GM12873 (cell line): ENCODE results near the gene TWSG1.

Experiments used
- TF ChIP-seq, protein P1 (sequence below): IDR thresholded peaks from 2 replicates; pipeline ENCODE4 v1.5.1; 2012; ENCODE audit warnings: low read depth, mild to moderate bottlenecking, moderate library complexity, low read length, control low read depth; ENCODE audit not compliant: insufficient read depth; ENCODE audit errors: missing control alignments

TWSG1 gene

DNA sequence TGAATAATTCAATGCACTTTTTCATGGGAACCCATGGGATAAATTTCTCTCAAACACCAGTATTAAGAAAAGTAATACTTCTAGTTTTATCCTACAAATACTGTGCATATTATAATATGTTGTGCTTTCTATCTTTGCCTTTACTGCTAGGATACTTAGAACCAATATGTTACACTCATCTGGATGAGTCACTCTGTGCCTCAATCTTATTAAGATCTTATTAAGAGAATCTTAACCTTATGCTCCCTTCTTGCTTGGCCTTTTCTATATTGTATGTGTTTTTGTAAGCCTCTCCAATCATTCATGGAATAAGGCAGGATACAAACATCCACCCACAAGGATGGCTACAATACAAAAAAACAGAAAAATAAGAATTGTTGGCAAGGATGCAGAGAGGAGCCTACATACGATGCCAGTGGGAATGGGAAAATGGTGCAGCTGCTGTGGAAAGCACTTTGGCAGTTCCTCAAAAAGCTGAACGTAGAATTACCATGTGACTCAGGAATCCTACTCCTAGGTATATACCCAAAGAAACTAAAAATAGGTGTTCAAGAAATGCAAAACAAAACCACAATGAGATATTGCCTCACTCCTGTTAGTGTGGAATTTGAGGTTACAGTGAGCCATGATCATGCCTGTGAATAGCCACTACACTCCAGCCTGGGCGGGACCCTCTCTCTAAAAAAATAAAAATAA, 10.7 kb upstream of the TWSG1 start:
- TF ChIP-seq, protein P1, sequence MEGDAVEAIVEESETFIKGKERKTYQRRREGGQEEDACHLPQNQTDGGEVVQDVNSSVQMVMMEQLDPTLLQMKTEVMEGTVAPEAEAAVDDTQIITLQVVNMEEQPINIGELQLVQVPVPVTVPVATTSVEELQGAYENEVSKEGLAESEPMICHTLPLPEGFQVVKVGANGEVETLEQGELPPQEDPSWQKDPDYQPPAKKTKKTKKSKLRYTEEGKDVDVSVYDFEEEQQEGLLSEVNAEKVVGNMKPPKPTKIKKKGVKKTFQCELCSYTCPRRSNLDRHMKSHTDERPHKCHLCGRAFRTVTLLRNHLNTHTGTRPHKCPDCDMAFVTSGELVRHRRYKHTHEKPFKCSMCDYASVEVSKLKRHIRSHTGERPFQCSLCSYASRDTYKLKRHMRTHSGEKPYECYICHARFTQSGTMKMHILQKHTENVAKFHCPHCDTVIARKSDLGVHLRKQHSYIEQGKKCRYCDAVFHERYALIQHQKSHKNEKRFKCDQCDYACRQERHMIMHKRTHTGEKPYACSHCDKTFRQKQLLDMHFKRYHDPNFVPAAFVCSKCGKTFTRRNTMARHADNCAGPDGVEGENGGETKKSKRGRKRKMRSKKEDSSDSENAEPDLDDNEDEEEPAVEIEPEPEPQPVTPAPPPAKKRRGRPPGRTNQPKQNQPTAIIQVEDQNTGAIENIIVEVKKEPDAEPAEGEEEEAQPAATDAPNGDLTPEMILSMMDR: no peak

DNA sequence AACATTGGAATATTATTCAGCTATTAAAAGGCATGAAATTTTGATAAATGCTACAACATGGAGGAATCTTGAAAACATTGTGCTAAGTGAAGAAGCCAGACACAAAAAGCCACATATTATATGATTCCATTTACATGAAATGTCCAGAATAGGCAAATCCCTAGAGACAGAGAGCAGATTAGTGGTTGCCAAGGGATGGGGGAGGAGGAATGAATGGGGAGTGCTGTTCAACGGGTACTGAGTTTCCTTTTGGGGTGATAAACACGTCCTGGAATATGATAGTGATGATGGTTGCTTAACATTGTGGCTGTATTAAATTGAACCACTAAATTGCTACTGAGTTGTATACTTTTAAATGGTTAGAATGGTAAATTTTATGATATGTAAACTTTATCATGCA, 8.9 kb upstream of the TWSG1 start:
- TF ChIP-seq, protein P1: no peak

DNA sequence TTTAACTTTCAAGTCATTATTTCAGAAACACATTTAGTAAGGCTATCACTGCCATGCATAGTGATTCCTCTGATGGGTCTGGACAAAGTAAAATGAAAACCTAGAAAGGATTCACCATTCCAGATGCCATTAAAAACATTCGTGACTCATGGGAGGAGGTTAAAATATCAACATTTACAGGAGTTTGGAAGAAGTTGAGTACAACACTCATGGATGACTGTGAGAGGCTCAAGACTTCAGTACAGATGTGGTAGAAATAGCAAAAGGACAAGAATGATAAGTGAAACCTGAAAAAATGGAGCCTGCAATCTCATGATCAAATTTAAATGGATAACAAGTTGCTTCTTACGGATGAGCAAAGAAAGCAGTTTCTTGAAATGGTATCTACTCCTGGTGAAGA, 5.8 kb upstream of the TWSG1 start:
- TF ChIP-seq, protein P1: no peak

DNA sequence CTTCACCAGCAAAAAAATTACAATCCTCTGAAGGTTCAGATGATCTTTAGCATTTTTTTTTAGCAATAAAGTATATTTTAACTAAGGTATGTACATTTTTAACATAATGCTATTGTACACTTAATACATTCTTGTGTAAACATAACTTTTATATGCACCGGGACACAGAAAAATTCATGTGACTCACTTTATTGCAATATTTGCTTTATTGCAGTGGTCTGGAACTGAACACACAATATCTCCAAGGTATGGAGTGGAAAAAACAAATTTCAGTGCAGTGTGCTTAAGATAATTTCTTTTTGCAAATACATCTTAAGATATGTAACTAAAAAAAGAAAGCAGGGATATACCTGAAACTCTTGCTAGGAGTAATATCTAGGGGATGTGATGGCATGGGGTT, 5.1 kb upstream of the TWSG1 start:
- TF ChIP-seq, protein P1: no peak

DNA sequence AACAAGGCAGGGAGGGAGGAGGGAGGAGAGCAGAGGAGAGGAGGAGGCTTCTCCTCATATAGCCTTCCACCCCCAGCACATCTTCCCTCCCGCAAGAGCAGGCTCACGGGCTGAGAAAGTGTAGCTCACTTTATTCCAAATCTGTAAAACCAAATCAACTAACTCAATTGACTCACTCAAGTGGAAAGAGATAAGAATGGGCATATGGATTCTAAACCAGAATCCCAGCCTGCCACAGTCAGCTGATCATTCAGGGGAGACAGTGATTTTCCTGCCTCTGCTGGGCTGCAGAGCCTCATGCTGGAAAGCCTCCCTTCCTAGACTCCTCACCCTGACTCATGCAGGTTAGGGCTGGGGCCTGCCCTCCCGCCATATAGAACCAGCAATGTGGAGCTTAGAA, 4.2 kb upstream of the TWSG1 start:
- TF ChIP-seq, protein P1: no peak

DNA sequence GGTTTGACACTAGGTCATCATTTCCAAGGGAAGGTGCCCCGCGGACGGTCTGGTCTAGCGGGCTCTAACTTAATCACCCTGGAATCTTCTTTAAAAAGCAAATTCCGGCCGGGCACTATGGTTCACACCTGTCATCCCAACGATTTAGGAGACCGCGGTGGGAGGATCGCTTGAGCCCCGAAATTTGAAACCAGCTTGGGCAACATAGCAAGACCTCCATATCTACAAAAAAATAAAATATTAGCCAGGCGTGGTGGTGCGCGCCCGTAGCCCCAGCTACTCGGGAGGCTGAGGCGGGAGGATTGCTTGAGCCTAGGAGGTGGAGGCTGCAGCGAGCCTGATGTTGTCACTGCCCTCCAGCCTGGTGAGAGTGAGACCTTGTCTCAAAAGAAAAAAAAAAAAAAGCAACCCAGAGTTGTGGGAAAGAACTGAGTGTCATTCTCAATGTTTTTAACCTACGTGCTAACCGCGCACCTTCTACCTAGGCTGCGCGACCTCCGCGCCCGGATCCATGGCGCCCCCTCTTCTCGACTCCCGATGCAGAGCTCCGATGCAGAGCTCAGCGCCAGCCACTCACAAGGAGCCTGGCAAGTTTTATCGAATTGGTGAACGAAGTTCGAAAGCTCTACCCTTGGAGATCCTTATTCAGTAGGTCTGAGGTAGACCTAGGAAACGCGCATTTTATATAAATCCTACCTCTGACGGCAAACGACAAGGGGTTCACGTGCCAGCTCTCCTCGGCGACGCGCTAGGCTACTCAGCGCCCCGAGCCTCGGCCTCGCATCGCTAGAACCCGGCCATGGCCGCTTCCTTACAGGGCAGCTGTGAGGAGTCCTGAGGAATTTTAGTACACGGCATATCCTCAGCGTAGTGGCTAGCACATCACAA, 888 bp upstream of the TWSG1 start:
- TF ChIP-seq, protein P1: no peak

DNA sequence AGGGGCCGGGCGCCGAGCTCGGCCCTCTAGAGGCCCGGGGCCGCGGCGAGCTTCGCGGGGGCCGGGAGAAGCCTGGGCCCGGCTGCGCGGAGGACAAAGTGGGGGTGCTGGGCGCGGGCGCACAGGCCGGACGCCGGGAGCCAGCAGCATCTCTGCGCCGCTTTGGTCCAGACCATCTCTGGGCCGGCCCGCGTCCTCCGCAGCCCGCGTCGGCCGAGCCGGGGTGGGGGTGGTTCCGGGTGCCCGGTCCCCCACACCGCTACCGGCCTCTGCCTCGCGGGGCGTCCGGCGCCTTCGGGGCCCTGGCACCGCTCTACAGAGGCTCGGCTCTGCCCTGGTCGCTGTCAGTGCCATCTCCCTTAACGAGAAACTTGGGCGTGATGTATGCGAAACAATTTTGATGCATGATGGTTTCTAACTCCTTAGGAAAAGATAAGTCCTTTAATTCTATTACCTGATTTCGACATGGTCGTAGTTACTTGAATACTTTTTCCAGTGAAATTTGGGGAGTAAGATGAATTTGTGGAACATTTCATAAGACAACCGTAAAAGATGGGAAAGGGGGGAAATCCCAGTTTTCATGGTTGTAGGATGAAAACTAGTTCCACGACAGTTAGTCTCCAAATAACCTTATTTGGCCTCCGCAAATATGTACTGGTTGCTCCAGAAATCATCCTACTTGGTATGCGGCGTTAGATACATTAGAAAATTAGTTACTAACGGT, 562 bp downstream of the TWSG1 start:
- TF ChIP-seq, protein P1: no peak
